Nephron (organoid): Measurements from ENCODE around the gene EDEM2.

Source experiments
- H3K27ac Mint-ChIP-seq, 3 experiments: 2 replicates each; pipeline ENCODE4 v1.8.0; 2020; ENCODE audit warnings: mixed read lengths in 3 of 3, mild to moderate bottlenecking in 2 of 3, moderate library complexity in 1 of 3
- H3K27me3 Mint-ChIP-seq: 2 replicates; pipeline ENCODE4 v1.8.0; 2021; ENCODE audit warnings: low read depth, mild to moderate bottlenecking, moderate library complexity, mixed read lengths
- H3K36me3 Mint-ChIP-seq: 2 replicates; pipeline ENCODE4 v1.8.0; 2020; ENCODE audit warnings: low read depth, mixed read lengths
- H3K4me1 Mint-ChIP-seq: 2 replicates; pipeline ENCODE4 v1.8.0; 2020; ENCODE audit warnings: mixed read lengths
- H3K4me3 Mint-ChIP-seq, 3 experiments: 2 replicates each; pipeline ENCODE4 v1.8.0; 2020; ENCODE audit warnings: mild to moderate bottlenecking in 3 of 3, mixed read lengths in 3 of 3, moderate library complexity in 2 of 3
- H3K9me3 Mint-ChIP-seq: 2 replicates; pipeline ENCODE4 v1.8.0; 2020; ENCODE audit warnings: mixed read lengths
- TF ChIP-seq, protein P1 (sequence below), 3 experiments: fragments of 200-600 bp; sonication (generic); IDR thresholded peaks; one replicate each; pipeline ENCODE4 v1.5.0; 2021; ENCODE audit warnings: antibody characterized with exemption in 3 of 3; ENCODE audit not compliant: unreplicated experiment in 3 of 3

The EDEM2 gene

DNA sequence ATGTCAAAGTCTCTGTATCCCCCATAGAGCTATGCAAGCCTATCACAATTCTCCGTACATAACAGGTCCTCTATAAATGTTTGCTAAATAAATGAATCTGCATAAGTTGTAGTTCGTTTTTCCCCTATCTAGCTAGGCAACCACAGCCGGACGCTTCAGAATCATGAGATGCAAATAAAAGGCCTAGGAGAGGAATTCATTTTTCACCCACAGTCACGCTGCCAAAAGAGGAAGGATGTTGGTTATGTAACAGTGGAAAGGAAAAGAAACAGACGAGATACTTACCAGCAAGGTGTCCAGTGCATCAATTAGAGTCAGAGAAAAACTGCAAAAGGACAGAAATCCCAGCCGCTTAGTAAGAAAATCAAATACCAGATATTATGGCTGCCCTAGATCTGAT lies 2.4 kb downstream of the EDEM2 start:
- no peak overlapping the region for H3K27ac Mint-ChIP-seq
- TF ChIP-seq, protein P1, sequence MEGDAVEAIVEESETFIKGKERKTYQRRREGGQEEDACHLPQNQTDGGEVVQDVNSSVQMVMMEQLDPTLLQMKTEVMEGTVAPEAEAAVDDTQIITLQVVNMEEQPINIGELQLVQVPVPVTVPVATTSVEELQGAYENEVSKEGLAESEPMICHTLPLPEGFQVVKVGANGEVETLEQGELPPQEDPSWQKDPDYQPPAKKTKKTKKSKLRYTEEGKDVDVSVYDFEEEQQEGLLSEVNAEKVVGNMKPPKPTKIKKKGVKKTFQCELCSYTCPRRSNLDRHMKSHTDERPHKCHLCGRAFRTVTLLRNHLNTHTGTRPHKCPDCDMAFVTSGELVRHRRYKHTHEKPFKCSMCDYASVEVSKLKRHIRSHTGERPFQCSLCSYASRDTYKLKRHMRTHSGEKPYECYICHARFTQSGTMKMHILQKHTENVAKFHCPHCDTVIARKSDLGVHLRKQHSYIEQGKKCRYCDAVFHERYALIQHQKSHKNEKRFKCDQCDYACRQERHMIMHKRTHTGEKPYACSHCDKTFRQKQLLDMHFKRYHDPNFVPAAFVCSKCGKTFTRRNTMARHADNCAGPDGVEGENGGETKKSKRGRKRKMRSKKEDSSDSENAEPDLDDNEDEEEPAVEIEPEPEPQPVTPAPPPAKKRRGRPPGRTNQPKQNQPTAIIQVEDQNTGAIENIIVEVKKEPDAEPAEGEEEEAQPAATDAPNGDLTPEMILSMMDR (IDR thresholded peaks at IDR 0.05; ENCODE audit: unreplicated experiment in 3 of 3), result no peak
- peaks cover 5% of the 10 kb centered on the region for H3K36me3 Mint-ChIP-seq
- H3K4me1 Mint-ChIP-seq, result peaks cover 27% of the 10 kb centered on the region
- no peaks in the 10 kb centered on the region for H3K9me3 Mint-ChIP-seq
- no peaks in the 10 kb centered on the region for H3K27me3 Mint-ChIP-seq
- peak overlapping the region in 1 of 3 experiments; percentile 16 for H3K4me3 Mint-ChIP-seq

DNA sequence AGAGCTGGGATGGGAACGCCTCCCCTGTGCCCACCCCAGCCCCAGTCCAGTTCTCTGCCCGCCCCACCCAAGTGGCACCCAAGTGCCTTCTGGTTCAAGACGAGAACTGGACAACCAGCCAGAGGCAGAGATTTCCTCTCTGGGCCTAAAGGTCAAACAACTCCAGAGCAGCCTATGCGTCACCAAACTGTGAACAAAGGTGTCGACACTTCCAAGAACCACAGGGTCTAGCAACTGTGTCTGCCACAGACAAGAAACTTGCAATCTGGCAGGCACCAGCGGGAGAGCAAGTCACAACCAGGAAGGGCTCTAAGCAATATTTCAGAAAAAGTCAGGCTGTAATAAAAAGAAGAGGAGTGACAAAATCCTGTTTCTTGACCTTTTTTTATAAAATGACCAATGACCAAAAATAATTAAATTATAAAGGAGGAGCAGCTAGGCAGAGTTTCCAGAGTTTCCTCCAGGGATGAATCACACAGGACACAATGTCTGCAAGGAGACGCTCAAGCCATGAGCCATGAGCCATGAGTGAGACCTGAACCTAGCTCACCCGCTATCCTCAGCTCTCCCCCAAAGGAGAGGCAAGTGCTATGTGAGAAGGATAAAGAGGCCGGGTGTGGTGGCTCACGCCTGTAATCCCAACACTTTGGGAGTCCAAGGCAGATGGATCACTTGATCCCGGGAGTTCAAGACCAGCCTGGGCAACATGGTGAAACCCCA lies 11.1 kb downstream of the EDEM2 start:
- H3K27ac Mint-ChIP-seq, result no peak overlapping the region
- H3K4me3 Mint-ChIP-seq, result no peak overlapping the region
- H3K9me3 Mint-ChIP-seq, result no peaks in the 10 kb centered on the region
- no peaks in the 10 kb centered on the region for H3K27me3 Mint-ChIP-seq
- no peaks in the 10 kb centered on the region for H3K4me1 Mint-ChIP-seq
- H3K36me3 Mint-ChIP-seq, result peaks cover 24% of the 10 kb centered on the region
- TF ChIP-seq, protein P1 (IDR thresholded peaks at IDR 0.05; ENCODE audit: unreplicated experiment in 3 of 3), result no peak

DNA sequence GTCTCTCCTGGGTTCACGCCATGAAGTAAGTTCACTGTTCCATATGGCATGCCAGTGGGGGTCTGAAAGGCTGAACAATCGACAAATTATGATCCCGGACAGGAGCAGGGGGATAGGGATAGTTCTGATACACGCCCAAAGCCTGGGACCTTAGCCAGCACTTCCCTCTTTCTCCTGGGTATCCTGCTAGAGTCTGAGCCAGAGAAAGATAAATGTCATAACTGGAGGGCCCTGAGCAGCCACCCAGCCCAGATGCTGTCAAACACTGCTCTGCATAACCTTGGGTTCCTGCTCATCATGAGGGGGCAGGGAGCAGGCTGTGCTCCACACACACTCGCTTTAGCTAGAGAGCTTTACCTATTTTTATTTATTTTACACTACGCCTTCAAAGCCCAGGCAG lies 12.3 kb downstream of the EDEM2 start:
- Mint-ChIP-seq H3K27me3 (no peaks in the 10 kb centered on the region), H3K9me3 (no peaks in the 10 kb centered on the region), H3K4me3 (no peak overlapping the region), H3K36me3 (peaks cover 32% of the 10 kb centered on the region), H3K27ac (no peak overlapping the region), H3K4me1 (no peaks in the 10 kb centered on the region)
- TF ChIP-seq, protein P1 (IDR thresholded peaks at IDR 0.05; ENCODE audit: unreplicated experiment in 3 of 3), result no peak

DNA sequence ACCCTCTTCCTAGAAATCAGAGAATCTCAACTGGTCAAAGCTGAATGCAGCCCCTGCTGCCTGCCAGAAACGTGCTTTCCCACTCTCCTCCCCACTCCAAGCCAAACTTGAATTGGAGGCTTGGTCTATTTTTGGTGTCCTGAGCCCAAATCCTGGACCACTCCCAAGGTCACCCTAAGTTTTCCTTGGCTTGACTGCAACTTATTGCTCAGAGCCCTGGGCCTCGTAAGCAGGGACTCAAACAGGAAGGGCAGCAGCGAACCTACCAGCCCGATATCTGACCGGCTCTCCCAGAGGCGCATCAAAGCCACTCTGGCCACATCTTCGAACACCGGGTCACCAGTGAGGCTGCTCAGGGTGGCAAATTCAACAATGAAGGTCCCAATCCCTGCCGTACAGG lies 12.7 kb downstream of the EDEM2 start:
- Mint-ChIP-seq H3K4me3 (no peak overlapping the region), H3K36me3 (peaks cover 32% of the 10 kb centered on the region), H3K27me3 (no peaks in the 10 kb centered on the region), H3K9me3 (no peaks in the 10 kb centered on the region), H3K27ac (no peak overlapping the region), H3K4me1 (no peaks in the 10 kb centered on the region)
- TF ChIP-seq, protein P1 (IDR thresholded peaks at IDR 0.05; ENCODE audit: unreplicated experiment in 3 of 3), result no peak

DNA sequence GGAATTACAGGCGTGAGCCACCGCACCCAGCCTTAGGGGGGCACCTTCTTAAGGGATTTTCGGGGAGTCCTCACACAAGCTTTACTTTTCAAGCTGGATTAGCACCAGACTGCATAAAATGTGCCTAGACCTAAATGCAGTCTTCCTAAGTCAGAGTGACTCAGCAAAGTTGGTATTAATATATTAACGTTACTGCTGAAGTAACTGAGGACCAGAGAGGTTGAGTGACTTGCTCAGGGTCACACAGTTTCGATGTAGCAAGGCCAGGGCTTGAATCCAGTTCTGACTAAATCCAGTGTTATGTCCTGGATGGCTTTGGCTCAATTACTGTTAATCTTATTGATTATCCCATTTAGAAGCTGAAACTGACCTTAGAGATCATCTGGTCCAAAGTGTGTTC lies 13.4 kb downstream of the EDEM2 start:
- no peak overlapping the region for H3K4me3 Mint-ChIP-seq
- TF ChIP-seq, protein P1 (IDR thresholded peaks at IDR 0.05; ENCODE audit: unreplicated experiment in 3 of 3), result no peak
- H3K36me3 Mint-ChIP-seq, result peaks cover 32% of the 10 kb centered on the region
- no peaks in the 10 kb centered on the region for H3K9me3 Mint-ChIP-seq
- H3K27ac Mint-ChIP-seq, result no peak overlapping the region
- no peaks in the 10 kb centered on the region for H3K27me3 Mint-ChIP-seq
- no peaks in the 10 kb centered on the region for H3K4me1 Mint-ChIP-seq

DNA sequence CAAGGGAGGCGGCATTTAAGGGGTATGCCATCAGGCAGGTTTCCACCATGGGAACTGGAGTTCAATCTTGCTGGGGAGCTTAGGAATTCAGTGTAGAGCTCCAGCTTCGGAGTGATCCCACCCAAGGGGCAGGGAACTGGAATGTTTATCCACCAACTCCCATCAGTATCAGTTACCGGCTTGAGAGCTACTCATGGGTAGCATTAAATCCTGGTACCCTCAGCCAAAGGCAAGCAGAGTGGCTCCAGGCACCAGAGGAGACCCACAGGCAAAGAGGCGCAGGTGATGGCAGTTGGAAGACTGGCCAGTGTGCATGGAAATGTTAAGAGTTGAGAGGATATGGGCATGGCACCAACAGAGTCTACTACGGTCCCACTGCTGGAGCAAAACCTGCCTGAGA lies 14.1 kb downstream of the EDEM2 start:
- Mint-ChIP-seq H3K36me3 (peaks cover 32% of the 10 kb centered on the region), H3K4me3 (no peak overlapping the region), H3K9me3 (no peaks in the 10 kb centered on the region)

More for the DNA sequence above, 14.1 kb downstream of the EDEM2 start:
- no peak overlapping the region for H3K27ac Mint-ChIP-seq
- H3K4me1 Mint-ChIP-seq, result no peaks in the 10 kb centered on the region
- TF ChIP-seq, protein P1 (IDR thresholded peaks at IDR 0.05; ENCODE audit: unreplicated experiment in 3 of 3), result no peak
- no peaks in the 10 kb centered on the region for H3K27me3 Mint-ChIP-seq
